G401 (cell line): ENCODE results near the gene TRMT112. TPM values are rescaled to one million over a fixed set of nuclear protein-coding genes. Genes with fewer than 3 reads are reported as not detected.

Experiments used
- DNase-seq: peaks from one replicate; pipeline ENCODE4 v3.0.0-alpha.2; 2015; ENCODE audit warnings: low spot score
- in situ Hi-C: cut with HindIII; loops from 2 replicates; pipeline ENCODE4 v1.10.0; 2016; ENCODE audit warnings: low sequenced_read_pairs, mixed read lengths
- total RNA-seq: library from RNA; depleted of rRNA; stranded (reverse); fragments of >200 nt; shearing (Covaris generic); gene quantifications from 2 replicates; pipeline ENCODE4 v1.2.3, GENCODE V29; 2014

TRMT112 gene
- total RNA-seq, 1 experiment from 2014 or later: 313 TPM

DNA sequence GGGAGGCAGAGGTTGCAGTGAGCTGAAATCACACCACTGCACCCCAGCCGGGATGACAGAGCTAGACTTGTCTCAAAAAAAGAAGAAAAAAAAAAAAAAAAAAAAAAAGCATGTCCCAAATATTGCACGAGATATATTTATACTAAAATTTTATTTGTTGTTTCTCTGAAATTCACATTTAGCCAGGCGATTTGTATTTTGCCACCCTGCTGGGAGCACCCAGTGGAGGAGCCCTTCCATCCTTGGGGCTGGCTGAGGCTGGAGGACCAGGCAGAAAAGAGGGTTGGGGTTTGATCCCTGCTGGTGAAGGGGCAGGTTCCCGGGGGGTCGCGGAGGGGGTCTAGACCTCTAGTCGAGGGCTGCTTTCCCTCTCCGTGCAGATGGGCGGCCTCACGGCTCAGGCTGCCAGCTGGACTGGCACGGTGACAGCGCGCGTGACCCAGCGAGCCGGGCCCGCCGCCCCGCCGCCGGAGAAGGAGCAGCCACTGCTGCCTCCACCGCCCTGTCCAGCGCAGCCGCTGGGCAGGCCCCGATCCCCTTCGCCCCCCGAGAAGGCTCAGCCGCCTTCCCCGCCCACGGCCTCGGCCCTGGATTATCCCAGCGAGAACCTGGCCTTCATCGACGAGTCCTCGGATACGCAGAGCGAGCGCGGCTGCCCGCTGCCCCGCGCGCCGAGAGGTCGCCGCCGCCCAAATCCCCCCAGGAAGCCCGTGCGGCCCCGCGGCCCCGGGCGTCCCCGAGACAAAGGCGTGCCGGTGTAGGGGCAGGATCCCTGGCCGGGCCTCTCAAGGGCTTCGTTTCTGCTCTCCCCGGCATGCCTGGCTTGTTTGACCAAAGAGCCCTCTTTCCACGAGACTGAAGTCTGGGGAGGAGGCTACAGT is 18.2 kb downstream of the TRMT112 start:
- in situ Hi-C loops: no loop called here
- DNase-seq: peak; percentile 61

- in situ Hi-C loops: no loop called here
- peak; percentile 43 for DNase-seq
Measured at GRCh38 chr11:64297699-64298358, 19.5 kb downstream of the TRMT112 start.

DNA sequence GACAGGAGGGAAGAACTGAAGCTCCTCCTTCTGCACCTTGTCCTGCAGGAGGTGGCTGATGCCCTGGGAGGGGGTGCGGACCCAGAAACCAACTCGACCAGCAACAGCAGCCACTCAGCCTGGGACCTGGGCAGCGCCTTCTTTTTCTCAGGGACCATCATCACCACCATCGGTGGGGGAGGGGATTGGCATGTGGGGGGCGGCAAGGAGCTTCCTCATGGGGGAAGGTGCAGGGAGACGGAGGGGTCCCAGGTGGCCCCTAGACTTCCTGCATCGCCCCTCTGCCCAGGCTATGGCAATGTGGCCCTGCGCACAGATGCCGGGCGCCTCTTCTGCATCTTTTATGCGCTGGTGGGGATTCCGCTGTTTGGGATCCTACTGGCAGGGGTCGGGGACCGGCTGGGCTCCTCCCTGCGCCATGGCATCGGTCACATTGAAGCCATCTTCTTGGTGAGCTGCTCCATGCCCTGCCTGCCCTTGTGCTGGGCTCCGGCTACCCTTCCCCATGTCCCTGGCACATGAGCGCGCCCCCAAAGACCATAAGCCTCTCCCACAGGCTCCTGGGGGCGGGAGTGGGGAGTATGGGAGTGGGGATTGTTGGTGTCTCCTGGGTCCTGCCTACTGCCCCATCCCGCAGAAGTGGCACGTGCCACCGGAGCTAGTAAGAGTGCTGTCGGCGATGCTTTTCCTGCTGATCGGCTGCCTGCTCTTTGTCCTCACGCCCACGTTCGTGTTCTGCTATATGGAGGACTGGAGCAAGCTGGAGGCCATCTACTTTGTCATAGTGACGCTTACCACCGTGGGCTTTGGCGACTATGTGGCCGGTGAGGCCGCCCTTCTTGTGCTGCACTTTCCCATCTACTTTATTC is 20.3 kb downstream of the TRMT112 start:
- no peak for DNase-seq
- in situ Hi-C loops: no loop called here

DNA sequence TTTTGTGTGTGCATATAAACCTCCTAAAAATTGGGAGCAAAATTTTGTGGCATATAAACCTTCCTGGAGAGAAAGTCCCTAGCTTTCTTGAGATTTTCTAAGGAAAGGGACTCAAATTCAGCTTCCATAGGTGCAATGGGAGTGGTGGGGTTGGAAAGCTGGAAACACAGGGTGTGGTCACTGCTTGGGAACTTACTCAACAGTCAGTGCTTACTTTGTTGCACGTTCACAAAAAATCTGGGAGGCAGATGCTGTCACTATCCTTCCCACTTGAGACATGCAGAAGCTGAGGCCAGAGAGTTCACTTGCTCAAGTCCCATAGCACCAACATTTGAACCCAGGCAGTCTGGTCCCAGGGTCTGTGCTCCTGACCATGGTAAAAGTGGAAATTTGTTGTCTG is 21.1 kb downstream of the TRMT112 start:
- in situ Hi-C loops: no loop called here
- DNase-seq: no peak

DNA sequence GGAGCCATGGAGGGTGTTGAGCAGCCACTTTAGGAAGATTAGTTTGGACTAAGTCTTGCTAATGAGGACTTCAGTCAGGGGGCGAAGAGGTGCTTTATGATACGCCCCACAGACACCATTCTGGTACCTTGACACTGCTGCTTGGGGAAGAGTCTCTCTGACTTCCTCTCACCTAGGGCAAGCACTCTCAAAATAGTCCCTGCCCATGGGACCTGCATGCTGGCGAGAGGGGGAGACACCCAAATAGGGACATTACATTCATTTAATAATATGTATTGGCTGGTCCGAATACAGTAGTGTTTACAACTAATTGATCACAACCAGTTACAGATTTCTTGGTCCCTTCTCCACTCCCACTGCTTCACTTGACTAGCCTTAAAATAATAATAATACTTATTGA is 21.6 kb downstream of the TRMT112 start:
- DNase-seq: no peak
- in situ Hi-C loops: no loop called here

DNA sequence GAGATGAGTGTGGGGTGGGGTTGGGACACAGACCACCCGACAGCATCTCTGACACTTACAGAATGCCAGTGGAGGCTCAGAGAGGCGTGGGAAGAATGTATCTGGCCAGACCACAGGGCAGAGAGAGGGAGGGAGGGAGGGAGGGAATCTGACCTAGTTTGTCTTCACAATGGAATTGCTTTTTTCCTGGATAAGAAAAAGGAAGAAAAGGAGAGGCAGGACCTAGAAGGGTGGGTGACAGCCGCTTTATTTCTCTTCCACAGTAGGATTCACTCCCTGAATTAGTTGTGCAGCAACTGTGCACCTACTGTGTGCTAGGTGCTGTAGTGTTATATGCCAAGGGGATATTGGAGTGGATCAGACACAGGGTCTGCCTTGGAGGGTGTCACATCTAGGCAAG is 22.6 kb downstream of the TRMT112 start:
- peak; percentile 80 for DNase-seq
- in situ Hi-C loops: no loop called here

- DNase-seq: no peak
- in situ Hi-C loops: no loop called here
Measured at GRCh38 chr11:64292460-64293254, 24.7 kb downstream of the TRMT112 start.

GRCh38 chr11:64291752-64292459 is 25.5 kb downstream of the TRMT112 start:
- DNase-seq: no peak
- in situ Hi-C loops: no loop called here

DNA sequence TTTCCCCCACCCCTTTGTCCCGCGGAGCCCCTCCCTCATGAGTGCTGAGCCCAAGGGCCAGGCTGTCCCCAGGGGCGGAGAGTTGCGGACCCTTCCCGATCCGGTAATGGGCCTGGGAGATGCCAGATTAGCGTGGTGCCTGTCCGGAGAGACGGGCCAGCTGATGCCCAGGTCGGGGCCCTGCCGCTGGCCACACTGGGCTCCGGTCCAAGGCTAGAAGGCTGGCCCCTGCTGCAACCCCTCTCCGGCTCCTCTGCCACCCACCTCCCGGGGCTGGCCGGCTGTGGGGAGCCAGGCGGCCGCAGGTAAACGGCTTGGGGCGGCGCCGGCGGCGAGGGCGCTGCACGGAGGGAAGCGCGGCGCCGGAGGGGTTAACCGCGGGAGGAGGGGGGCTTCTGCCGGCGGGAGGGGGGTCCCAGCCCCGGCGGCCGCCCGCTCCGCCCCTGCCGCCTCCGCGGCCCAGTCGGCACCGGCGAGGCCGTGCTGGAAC is 26.1 kb downstream of the TRMT112 start, which contains the start of gene KCNK4:
TSS of gene KCNK4 (plus strand) at position 41 of the 490 bp plus-strand sequence. CDS start 1,717 bp downstream, outside the sequence.
- no peak for DNase-seq
- in situ Hi-C loops: no loop called here

- in situ Hi-C loops: no loop called here
- no peak for DNase-seq
Measured at GRCh38 chr11:64290352-64291261, 26.8 kb downstream of the TRMT112 start.

DNA sequence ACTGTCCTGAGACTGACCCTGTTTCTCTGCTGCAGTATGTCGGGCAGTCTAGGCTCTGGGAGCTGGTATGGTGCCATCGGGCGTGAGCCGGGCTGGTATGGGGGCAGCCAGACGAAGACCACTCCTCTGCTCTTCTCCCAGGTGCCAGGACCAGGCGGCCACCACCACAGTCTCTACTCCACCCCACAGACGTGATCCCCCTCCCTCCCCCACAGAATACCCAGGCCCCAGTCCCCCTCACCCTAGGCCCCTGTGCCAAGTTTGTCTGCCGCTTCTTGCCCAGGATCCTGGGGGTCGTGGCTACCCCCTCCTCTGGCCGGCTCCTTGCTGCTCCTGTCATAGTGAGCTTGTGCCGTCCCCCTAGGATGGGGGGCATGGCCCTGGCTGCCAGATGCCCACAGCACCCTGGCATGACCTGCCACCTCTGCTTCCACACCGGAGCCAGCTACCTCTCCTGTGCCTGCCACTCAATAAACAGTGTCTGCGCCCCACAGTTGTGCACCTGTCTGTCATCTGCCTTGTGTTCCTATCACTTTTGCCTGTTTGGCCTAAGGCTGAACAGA is 28.3 kb downstream of the TRMT112 start:
- DNase-seq: no peak
- in situ Hi-C loops: no loop called here

GRCh38 chr11:64288353-64288750 is 29.0 kb downstream of the TRMT112 start:
- in situ Hi-C loops: no loop called here
- no peak for DNase-seq

DNA sequence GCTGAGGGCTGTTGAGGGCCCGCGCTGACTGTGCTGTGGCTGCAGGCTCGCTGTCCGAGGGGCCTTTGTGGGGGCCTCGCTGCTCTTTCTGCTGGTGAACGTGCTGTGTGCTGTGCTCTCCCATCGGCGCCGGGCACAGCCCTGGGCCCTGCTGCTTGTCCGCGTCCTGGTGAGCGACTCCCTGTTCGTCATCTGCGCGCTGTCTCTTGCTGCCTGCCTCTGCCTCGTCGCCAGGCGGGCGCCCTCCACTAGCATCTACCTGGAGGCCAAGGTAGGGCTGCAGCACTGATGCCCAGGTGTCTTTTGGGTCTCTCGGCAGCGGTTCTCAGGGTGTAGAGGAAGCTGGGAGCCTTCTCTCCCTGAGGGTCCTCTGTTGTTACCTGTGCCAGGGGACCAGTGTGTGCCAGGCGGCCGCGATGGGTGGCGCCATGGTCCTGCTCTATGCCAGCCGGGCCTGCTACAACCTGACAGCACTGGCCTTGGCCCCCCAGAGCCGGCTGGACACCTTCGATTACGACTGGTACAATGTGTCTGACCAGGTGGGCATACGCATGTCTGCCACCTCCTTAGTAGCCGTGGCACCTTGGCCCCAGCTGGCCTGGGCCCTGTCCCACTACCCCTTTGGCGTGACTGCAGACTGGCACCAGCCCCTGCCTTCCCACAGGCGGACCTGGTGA is 29.5 kb downstream of the TRMT112 start:
- no peak for DNase-seq
- in situ Hi-C loops: no loop called here

DNA sequence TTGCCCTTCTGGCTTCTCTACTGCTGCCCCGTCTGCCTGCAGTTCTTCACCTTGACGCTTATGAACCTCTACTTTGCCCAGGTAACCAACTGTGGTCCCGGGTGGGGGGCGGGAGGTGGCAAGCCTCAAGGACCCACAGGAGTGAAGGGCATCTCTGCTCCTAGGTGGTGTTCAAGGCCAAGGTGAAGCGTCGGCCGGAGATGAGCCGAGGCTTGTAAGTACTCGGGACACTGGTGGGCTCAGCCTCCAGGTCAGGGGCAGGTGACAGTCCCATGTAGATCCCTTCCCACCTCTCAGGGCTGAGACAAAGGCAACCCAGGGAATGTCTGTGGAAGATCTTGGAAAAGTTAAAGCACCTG is 30.6 kb downstream of the TRMT112 start:
- in situ Hi-C loops: no loop called here
- DNase-seq: no peak

- DNase-seq: peak; percentile 64
- in situ Hi-C loops: no loop called here
Measured at GRCh38 chr11:64285885-64286800, 31.2 kb downstream of the TRMT112 start.
